Measurements from ENCODE around the gene LMBRD2.
"Not testable (repeated sequence)": the region's sequence is repeated elsewhere in the genome, so short reads cannot be mapped to it uniquely, and the experiment has no call there.

The LMBRD2 gene

DNA sequence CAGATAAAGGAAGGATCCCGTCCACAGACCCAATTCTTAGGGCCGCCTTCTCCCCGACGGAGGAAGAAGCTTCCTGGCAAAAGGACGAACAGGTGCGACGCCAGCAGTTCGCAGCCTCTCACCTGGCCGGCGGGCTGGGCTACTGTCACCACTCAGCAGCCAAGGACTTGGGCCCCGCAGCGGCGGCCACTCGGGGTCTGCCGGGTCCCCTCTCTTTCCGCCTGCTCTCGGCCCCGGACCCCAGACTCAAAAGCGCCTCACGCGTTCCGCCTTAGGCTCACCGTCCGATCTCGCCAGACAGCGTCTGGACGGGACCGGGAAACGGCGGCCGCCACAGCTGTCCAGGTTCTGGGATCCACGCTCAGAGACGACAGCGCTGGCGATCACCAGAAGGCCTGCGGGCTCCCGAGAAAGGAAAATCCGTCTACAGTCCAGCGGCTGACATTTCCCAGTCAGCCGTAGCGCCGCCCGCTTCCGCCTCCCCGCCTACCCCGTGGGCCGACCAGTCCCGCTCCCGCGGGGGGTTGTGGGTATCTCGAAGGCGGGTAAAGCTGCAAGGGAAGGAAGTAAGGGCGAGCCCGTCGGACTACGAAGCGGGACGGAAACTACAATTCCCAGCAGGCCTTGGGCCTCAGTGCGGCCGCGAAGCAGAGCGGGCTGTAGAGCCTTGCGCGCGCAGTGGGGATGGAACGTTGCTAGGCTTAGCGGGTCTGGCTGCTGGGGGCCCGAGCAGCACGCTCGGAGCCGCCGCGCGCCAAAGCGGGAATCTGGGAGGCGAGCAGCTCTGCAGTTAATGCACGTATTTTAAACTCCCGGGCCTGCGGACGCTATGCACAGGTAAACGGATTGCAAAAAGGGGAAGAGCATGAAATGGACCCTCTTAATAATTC lies at the start of gene LMBRD2, which contains the start of gene SKP2:
TSS of gene LMBRD2 (minus strand) at position 454 of the 890 bp plus-strand sequence. CDS start 8,538 bp downstream, outside the sequence.
TSS of gene SKP2 (plus strand) at position 678 of the 890 bp plus-strand sequence. CDS start at position 830, 152 bp downstream.
- in situ Hi-C loops (cut with MboI; ENCODE audit: low sequenced_read_pairs, unreplicated experiment): no loop called here
- TF ChIP-seq, protein P1, sequence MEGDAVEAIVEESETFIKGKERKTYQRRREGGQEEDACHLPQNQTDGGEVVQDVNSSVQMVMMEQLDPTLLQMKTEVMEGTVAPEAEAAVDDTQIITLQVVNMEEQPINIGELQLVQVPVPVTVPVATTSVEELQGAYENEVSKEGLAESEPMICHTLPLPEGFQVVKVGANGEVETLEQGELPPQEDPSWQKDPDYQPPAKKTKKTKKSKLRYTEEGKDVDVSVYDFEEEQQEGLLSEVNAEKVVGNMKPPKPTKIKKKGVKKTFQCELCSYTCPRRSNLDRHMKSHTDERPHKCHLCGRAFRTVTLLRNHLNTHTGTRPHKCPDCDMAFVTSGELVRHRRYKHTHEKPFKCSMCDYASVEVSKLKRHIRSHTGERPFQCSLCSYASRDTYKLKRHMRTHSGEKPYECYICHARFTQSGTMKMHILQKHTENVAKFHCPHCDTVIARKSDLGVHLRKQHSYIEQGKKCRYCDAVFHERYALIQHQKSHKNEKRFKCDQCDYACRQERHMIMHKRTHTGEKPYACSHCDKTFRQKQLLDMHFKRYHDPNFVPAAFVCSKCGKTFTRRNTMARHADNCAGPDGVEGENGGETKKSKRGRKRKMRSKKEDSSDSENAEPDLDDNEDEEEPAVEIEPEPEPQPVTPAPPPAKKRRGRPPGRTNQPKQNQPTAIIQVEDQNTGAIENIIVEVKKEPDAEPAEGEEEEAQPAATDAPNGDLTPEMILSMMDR (IDR thresholded peaks at IDR 0.05; ENCODE audit: borderline replicate concordance, control extremely low read depth, extremely low read depth, insufficient read depth, missing control alignments): no peak
- DNase-seq (ENCODE audit: low spot score): peak; percentile 97

DNA sequence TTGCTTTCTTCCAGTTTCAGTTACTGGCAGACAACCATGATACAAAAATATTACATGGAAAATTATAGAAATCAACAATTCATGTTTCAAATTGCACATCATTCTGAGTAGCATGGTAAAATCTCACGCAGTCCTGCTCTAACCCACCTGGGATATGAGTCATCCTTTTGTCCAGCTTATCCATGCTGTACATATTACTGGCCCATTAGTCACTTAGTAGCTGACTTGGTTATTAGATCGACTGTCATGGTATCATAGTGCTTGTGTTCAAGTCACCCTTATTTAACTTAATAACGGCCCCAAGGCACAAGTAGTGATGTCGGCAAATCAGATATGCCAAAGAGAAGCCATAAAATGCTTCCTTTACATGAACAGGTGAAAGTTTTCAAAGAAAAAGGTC lies 48.8 kb upstream of the LMBRD2 start:
- in situ Hi-C loops (cut with MboI; ENCODE audit: low sequenced_read_pairs, unreplicated experiment): no loop called here
- TF ChIP-seq, protein P1 (IDR thresholded peaks at IDR 0.05; ENCODE audit: borderline replicate concordance, control extremely low read depth, extremely low read depth, insufficient read depth, missing control alignments): no peak
- DNase-seq (ENCODE audit: low spot score): no peak

DNA sequence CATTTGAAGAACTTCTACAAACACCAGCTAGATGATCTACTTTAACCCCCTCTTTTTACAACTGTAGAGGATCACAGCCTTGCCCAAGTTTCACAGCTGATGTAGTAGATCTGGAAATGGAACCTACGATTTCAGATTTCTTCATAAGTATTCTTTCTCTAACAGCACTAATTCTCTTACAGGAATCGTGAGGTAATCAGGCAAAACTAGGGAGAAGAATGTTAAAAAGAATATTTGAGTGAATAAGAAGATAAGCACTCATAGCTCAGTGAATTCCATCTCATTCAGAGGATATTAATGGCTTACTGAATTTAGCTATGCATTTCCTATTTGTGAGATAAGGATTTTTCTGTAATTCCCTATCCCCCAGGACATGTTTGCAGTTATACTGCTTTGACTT lies 47.9 kb upstream of the LMBRD2 start:
- DNase-seq (ENCODE audit: low spot score): no peak
- in situ Hi-C loops (cut with MboI; ENCODE audit: low sequenced_read_pairs, unreplicated experiment): no loop called here
- TF ChIP-seq, protein P1 (IDR thresholded peaks at IDR 0.05; ENCODE audit: borderline replicate concordance, control extremely low read depth, extremely low read depth, insufficient read depth, missing control alignments): no peak

DNA sequence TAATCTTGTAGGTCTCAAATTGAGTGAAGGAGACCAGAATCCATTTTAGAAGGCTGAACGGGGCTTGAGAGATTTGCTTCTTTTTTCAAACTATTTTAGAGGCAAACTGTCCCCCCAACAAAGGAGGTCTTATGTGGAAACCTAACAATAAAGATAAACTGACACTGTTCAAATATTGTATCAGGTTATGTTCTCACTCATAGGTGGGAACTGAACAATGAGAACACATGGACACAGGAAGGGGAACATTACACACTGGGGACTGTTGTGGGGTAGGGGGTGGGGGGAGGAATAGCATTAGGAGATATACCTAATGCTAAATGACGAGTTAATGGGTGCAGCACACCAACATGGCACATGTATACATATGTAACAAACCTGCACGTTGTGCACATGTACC lies 47.1 kb upstream of the LMBRD2 start:
- DNase-seq (ENCODE audit: low spot score); in situ Hi-C loops (cut with MboI; ENCODE audit: low sequenced_read_pairs, unreplicated experiment): not testable (repeated sequence)

DNA sequence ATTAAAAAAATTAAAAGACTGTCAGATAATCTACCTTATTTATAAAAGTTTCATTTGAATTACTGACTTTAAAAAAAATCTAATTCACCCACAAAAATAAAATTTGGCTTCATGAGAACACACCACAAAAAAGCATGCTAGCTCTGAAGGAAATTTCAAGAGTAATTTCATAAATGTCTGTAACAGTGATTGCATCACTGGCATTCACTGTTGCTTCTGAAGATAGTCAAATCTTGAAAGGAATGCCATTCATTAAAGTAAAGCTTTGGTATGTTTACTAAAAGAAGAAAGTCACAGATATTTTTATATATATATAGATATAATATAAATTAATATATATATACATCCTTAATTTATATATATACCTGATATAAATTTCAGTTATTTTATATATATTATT lies 46.6 kb upstream of the LMBRD2 start:
- in situ Hi-C loops (cut with MboI; ENCODE audit: low sequenced_read_pairs, unreplicated experiment): no loop called here
- DNase-seq (ENCODE audit: low spot score): no peak
- TF ChIP-seq, protein P1 (IDR thresholded peaks at IDR 0.05; ENCODE audit: borderline replicate concordance, control extremely low read depth, extremely low read depth, insufficient read depth, missing control alignments): no peak

DNA sequence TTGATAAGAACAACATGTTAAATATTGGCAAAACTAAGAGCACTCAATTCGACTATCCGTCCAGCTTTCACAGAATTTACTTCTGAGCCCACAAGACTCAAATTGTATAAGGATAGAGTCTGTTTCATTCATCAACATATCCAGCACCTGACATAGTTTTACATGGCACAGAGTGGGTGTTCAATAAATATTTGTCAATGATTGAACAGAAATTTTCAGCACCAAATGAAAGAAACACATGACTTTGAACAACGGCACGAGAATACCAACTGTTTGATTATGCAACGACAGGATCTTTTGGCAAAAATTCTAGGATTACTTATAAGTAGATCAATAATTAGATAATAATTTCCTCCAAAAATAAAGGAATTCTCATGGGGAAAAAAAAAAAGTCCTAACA lies 42.1 kb upstream of the LMBRD2 start:
- no peak for DNase-seq (ENCODE audit: low spot score)
- in situ Hi-C loops (cut with MboI; ENCODE audit: low sequenced_read_pairs, unreplicated experiment): no loop called here
- TF ChIP-seq, protein P1 (IDR thresholded peaks at IDR 0.05; ENCODE audit: borderline replicate concordance, control extremely low read depth, extremely low read depth, insufficient read depth, missing control alignments): no peak

DNA sequence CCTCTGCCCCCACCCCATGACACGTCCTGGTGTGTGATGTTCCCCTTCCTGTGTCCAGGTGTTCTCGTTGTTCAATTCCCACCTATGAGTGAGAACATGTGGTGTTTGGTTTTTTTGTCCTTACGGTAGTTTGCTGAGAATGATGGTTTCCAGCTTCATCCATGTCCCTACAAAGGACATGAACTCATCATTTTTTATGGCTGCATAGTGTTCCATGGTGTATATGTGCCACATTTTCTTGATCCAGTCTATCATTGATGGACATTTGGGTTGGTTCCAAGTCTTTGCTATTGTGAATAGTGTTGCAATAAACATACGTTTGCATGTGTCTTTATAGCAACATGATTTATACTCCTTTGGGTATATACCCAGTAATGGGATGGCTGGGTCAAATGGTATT lies 32.7 kb upstream of the LMBRD2 start:
- in situ Hi-C loops (cut with MboI; ENCODE audit: low sequenced_read_pairs, unreplicated experiment): not testable (repeated sequence)

More for the DNA sequence above, 32.7 kb upstream of the LMBRD2 start:
- DNase-seq (ENCODE audit: low spot score): not testable (repeated sequence)

Data from GM13976 (cell line).